NCI-H128 (cell line): ENCODE results near the gene DAPK1.

Experiments used
- DNase-seq: peaks from one replicate; lab custom pipeline; 2025; ENCODE audit not compliant: unreplicated experiment; lab: John Stamatoyannopoulos, UW

DAPK1 gene

GRCh38 chr9:87640385-87640795, 142.7 kb downstream of the DAPK1 start:
- no peak for DNase-seq

- DNase-seq, result no peak
These were observed 143.4 kb downstream of the DAPK1 start for GRCh38 chr9:87641067-87641466.

- no peak for DNase-seq
These were observed 144.9 kb downstream of the DAPK1 start for GRCh38 chr9:87642330-87643106.

GRCh38 chr9:87643107-87643650, 145.5 kb downstream of the DAPK1 start:
- no peak for DNase-seq

DNA sequence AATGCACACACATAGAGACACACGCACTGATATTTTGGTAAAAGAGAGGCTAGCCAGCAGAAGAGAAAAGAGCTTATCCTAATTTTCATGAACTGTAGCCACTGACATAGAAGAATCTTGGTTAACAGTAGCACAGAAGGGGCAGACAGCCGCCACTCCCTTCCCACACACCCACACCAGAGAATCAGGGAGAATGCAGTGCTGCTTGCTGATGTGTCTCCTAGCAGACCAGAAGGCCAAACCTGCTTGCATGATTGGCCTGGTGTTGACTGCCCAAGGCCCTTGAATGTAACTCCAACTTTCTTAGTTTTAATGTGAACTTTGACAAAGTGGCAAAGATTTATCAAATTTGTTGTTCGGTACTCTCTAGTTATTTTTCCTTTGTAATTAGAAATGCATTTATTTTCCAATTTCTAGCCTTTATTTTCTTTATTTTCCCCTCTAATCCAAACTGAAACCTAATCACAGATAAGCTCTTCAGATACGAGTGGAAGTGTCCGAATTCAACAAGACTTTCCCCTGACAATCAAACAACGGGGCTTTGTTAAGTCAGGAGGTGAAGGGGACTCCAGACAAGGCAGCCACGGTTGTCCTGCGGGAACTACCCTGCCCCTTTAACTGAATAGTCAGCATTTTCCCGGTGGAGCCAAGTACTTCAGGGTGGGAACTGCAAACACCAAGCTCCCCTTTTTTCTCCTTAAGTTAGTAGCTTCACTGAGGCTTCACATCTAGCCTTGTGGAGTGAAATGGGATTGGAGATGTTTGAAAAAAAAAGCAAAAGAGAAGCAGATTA, 146.3 kb downstream of the DAPK1 start:
- no peak for DNase-seq

DNA sequence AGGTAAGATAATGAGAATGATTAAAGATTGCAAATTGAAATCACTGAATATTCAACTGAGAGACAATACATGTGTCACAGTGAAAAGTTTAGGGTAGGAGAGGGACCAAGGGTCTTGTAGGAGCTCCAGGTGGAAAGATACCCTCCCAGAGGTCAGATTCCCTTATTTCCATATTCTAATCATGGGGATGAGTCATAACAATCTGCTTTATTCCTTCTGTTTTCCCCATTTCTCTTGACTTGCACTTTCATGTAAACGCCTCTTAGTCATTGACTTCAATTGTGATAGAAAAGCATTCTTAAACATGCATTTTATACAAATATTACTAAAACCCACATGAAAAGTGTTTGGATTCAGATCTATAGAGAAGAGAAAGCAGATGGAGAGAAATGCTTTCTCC, 147.0 kb downstream of the DAPK1 start:
- DNase-seq, result no peak

DNA sequence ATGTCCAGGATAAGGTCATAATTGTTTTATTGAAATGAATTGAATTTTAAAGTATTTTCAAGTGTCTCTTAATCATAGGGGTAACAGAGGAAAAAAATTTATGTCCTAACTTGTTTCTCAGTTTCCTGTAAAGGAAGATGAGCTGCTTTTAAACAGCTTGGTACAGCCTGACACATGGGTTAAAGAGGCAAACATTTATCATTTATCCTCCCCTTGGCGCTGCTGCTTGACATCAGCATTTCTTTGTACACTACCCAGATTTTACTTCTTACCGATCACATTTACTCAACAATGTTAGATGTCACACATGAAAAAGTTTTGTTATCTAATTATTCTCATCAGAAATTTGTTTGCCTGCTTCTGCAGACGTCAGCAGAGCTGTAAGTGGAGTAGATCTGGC, 148.9 kb downstream of the DAPK1 start:
- no peak for DNase-seq

- DNase-seq, result no peak
These were observed 149.4 kb downstream of the DAPK1 start for GRCh38 chr9:87647114-87647513.

DNA sequence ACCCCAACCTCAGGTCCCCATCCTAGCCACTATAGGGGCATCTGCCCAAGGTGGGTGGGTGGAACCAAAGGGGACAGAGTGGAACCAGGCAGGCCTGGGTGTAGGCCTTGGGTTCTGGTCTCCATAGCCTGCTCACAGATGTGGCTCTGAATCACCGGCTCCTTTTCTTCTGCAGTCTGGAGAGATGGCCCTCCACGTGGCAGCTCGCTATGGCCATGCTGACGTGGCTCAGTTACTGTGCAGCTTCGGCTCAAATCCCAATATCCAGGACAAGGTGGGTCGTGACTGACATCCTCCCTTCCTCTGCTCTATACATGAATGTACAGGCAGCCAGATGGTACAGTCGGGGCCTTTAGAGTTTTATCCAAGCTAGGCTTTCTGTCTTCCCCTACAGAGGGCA, 150.9 kb downstream of the DAPK1 start:
- no peak for DNase-seq

DNA sequence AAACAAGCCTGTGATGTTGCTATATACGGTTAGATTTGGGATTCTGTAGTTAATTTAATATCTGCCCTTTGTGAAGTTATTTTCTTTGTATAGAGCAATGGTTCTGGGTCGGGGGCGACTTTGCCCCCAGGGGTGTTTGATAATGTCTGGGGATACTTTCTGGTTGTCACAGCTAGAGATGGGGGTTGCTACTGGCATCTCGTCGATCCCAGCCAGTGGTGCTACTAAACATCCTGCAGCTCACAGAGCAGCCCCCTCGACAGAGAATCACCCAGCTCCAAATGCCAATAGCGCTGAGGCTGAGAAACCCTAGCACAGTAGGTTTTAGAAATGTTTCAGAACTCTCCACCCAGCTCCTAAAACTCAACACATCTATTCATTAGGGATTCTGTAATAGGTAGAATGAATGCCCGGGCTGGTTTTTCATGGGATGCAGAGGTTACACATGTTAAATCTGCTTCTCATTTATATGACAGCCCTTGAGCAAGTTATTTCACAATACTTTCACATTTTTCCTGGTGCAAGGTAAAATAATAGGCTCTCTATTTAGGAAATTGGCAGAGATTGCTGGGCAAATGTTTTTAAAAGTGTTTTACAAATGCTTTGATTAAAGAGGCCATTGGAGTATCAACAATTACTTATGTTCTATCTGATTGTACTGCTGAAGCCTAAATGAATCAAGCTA, 153.1 kb downstream of the DAPK1 start:
- DNase-seq, result no peak

DNA sequence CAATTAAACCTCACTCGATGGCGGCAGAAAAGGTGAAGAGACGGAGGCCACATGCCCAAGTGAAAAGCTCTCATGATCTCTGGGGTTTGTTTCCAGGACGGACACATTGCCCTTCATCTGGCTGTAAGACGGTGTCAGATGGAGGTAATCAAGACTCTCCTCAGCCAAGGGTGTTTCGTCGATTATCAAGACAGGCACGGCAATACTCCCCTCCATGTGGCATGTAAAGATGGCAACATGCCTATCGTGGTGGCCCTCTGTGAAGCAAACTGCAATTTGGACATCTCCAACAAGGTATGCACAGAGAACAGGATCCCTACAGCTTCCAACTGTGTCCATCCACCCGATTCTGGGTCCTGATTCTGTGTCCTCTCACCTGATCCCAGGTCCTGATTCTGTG, 153.8 kb downstream of the DAPK1 start:
- DNase-seq, result no peak

DNA sequence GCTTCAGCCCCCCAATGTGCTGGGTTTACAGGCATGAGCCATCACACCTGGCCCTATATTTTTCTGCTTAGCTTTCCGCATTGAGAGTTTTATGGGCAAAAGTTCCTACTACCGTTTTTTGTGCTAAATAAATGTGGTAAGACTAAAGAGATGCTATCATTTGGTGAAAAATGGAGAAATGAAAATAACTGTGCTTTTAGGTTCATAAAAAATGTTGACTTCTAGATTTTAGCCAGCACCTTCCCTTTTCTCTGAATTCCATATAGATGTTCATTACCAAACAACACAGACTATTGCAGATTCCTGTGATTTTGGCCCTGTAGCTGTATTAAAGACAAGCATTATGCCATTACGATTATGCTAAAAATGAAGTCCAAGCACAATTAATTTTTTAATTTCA, 156.3 kb downstream of the DAPK1 start:
- DNase-seq, result no peak

- DNase-seq, result no peak
These were observed 158.1 kb downstream of the DAPK1 start for GRCh38 chr9:87655731-87656130.

- no peak for DNase-seq
These were observed 158.8 kb downstream of the DAPK1 start for GRCh38 chr9:87656485-87656884.

GRCh38 chr9:87657190-87657589, 159.5 kb downstream of the DAPK1 start:
- no peak for DNase-seq

GRCh38 chr9:87657893-87658292, 160.2 kb downstream of the DAPK1 start:
- DNase-seq, result no peak

GRCh38 chr9:87658511-87658910, 160.8 kb downstream of the DAPK1 start:
- no peak for DNase-seq

DNA sequence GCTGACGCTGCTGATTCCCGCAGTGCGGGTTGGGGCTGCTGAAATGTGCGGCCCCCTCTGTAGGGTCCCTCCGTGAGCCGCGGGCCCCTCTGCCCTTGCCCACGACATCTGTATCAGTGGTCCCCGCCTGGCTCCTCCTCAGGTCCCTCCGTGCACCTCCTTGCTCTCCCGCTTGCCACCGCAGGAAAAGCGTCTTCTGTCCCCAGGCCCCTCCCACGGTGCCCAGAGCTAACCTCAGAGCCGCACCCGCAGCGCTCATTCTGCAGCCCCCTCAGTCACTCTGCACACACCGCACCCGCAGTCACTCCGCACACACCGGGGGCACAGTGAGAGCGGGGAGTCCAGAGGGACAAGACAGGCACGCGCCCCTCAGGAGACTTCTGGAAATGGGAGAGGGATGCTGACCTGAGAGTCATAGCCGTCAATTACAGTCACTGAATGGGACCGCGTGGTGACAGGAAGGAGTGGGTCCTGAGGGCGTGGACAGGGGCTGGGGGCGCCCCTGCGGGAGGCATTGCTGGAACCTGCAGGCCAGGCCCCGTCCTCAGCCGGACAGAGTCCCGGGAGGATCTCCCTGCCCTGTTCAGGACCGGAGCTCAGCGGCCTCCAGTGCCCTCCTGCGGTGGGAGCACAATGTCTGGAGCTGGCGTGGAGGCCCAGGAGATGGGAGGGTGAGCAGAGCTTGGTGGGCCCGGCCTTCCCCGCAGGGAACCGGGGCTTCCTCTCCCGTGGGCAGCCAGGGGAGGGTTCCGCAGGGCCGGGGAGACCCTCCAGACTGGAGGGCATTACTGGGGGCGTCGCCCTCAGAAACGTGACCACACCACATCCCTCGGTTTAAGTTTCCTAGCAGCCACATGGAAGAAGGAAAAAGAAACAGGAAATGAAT, 162.1 kb downstream of the DAPK1 start:
- DNase-seq, result no peak

- DNase-seq, result no peak
These were observed 163.6 kb downstream of the DAPK1 start for GRCh38 chr9:87661241-87661640.

- DNase-seq, result no peak
These were observed 165.3 kb downstream of the DAPK1 start for GRCh38 chr9:87662808-87663528.
